MCF 10A (cell line): Measurements from ENCODE around the gene NECAB2. TPM values are rescaled to one million over a fixed set of nuclear protein-coding genes. Genes with fewer than 3 reads are reported as not detected.

Source experiments
- BruUV-seq: library from RNA; stranded (reverse); fragments of 400-500 nt; replicated peaks from 2 replicates; lab custom pipeline; 2021; lab: Mats Ljungman, UMichigan
- CTCF ChIA-PET: fragments of 300-600 bp; sonication (Branson Sonifier 250); formaldehyde crosslinking; extraction: SDS; loops from one replicate; lab custom pipeline; 2021; ENCODE audit warnings: antibody characterized with exemption, inconsistent platforms; lab: Yijun Ruan, JAX
- POLR2A ChIA-PET: fragments of 300-600, 350-650 bp; sonication (Branson Sonifier 250); formaldehyde crosslinking; extraction: SDS; loops from one replicate; lab custom pipeline; 2020; ENCODE audit warnings: antibody characterized with exemption, inconsistent platforms; lab: Yijun Ruan, JAX
- DNase-seq: peaks from one replicate; pipeline ENCODE4 v3.0.0-alpha.2; 2018; ENCODE audit not compliant: unreplicated experiment
- H3K27ac Mint-ChIP-seq: one replicate; pipeline ENCODE4 v1.8.0; 2022; ENCODE audit warnings: mild to moderate bottlenecking, low read depth, mixed read lengths; ENCODE audit not compliant: unreplicated experiment
- H3K27me3 Mint-ChIP-seq: one replicate; pipeline ENCODE4 v1.8.0; 2022; ENCODE audit warnings: mixed read lengths; ENCODE audit not compliant: insufficient read depth, unreplicated experiment
- H3K36me3 Mint-ChIP-seq: one replicate; pipeline ENCODE4 v1.8.0; 2022; ENCODE audit warnings: mild to moderate bottlenecking, moderate library complexity, mixed read lengths; ENCODE audit not compliant: insufficient read depth, unreplicated experiment
- H3K4me1 Mint-ChIP-seq: one replicate; pipeline ENCODE4 v1.8.0; 2022; ENCODE audit warnings: mixed read lengths; ENCODE audit not compliant: insufficient read depth, unreplicated experiment
- H3K4me3 Mint-ChIP-seq: one replicate; pipeline ENCODE4 v1.8.0; 2022; ENCODE audit warnings: mild to moderate bottlenecking, moderate library complexity, mixed read lengths; ENCODE audit not compliant: unreplicated experiment
- H3K9me3 Mint-ChIP-seq: one replicate; pipeline ENCODE4 v1.8.0; 2022; ENCODE audit warnings: mixed read lengths; ENCODE audit not compliant: unreplicated experiment
- intact Hi-C: fragments of 100-400 bp; cut with micrococcal nuclease; formaldehyde crosslinking; loops from 2 replicates; pipeline ENCODE4 v1.14.1; 2022
- total RNA-seq: library from RNA; stranded (reverse); gene quantifications from 2 replicates; pipeline ENCODE4 v1.2.3, GENCODE V29; 2022
- TF ChIP-seq, protein P1 (sequence below): fragments of 200-600 bp; IDR thresholded peaks from one replicate; pipeline ENCODE4 v1.8.0; 2022; ENCODE audit warnings: antibody characterized with exemption, mild to moderate bottlenecking; ENCODE audit not compliant: unreplicated experiment

Gene NECAB2
- total RNA-seq, 1 experiment from 2014 or later = 2.3 TPM

DNA sequence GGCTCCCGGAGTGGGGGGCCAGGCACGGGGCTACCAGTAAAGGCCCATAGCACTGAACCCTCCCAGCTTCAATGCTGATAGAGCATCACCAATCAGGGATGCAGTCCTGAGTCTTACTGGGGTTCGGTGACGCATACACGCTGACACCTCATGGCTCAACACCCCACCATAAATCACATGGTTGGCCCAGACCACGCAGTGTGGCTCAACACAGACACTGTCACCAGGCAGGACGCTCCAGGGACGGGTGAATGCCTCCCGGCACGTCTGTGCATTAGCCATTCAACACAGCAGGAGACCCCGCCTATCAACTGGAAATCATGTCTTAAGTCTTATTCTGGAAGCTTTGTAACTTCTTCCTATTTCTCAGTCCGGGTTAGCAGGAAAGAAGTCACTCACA, 35.0 kb downstream of the NECAB2 start:
- ChIA-PET POLR2A (no interaction called here), CTCF (interaction anchor here (1.6 kb wide), 1 partner anchor 75 kb away, joined by 3 read pairs; no protein-coding TSS in a partner anchor)
- DNase-seq = no peak
- Mint-ChIP-seq H3K36me3 (no peaks in the 10 kb centered on the region), H3K9me3 (no peaks in the 10 kb centered on the region), H3K4me3 (no peak overlapping the region), H3K4me1 (no peaks in the 10 kb centered on the region), H3K27me3 (peaks cover 18% of the 10 kb centered on the region), H3K27ac (no peak overlapping the region)
- intact Hi-C loops = no loop called here
- TF ChIP-seq, protein P1, sequence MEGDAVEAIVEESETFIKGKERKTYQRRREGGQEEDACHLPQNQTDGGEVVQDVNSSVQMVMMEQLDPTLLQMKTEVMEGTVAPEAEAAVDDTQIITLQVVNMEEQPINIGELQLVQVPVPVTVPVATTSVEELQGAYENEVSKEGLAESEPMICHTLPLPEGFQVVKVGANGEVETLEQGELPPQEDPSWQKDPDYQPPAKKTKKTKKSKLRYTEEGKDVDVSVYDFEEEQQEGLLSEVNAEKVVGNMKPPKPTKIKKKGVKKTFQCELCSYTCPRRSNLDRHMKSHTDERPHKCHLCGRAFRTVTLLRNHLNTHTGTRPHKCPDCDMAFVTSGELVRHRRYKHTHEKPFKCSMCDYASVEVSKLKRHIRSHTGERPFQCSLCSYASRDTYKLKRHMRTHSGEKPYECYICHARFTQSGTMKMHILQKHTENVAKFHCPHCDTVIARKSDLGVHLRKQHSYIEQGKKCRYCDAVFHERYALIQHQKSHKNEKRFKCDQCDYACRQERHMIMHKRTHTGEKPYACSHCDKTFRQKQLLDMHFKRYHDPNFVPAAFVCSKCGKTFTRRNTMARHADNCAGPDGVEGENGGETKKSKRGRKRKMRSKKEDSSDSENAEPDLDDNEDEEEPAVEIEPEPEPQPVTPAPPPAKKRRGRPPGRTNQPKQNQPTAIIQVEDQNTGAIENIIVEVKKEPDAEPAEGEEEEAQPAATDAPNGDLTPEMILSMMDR = no peak
- no TSS peak for BruUV-seq

DNA sequence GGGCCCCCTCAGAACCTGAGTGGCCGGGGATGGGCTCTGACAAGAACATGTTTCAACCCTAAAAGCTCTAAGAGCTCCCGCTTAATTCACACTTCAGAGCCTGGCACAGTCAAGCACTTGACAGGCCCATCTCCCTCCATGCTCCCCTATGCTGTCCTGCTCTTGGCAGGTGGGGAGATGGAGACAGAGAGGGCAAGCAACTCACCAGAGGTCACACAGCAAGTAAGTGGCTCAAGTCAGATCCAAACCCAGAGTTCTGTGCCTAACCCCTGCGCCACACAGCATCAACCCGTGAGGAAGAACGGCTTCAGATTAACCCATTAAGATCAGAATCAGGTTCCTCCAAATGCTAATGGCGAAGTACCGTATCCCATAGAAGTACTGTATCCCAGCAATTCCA, 36.4 kb downstream of the NECAB2 start:
- H3K27ac Mint-ChIP-seq = no peak overlapping the region
- TF ChIP-seq, protein P1 = no peak
- H3K36me3 Mint-ChIP-seq = no peaks in the 10 kb centered on the region
- ChIA-PET CTCF (no interaction called here), POLR2A (no interaction called here)
- DNase-seq = no peak
- BruUV-seq = no TSS peak
- peaks cover 18% of the 10 kb centered on the region for H3K27me3 Mint-ChIP-seq
- no peaks in the 10 kb centered on the region for H3K9me3 Mint-ChIP-seq
- H3K4me1 Mint-ChIP-seq = no peaks in the 10 kb centered on the region
- intact Hi-C loops = no loop called here
- H3K4me3 Mint-ChIP-seq = no peak overlapping the region

DNA sequence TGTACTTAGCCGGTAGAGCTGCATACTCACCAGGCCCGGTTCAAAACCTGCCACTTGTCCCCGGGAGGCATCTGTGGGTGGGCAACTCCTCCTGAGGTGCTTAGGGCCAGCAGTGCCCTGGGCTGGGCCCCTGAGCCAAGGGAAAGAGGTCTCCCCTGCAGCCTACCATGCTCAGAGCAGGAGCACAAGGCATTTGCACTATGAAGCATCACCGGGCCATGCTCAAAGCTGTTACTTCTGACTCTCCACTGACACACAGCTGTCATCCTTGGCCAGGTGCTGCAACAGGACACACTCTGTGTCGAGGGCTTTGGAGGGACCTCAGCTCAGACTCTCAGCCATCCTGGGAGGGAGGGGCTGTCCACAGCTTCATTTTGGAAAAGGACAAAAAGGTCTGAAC, 37.3 kb downstream of the NECAB2 start:
- Mint-ChIP-seq H3K4me1 (no peaks in the 10 kb centered on the region), H3K27me3 (peaks cover 18% of the 10 kb centered on the region), H3K27ac (no peak overlapping the region), H3K36me3 (peaks cover 5% of the 10 kb centered on the region), H3K4me3 (no peak overlapping the region), H3K9me3 (no peaks in the 10 kb centered on the region)
- TF ChIP-seq, protein P1 = no peak
- intact Hi-C loops = no loop called here
- BruUV-seq = no TSS peak
- ChIA-PET CTCF (no interaction called here), POLR2A (interaction anchor here (0.9 kb wide), 1 partner anchor 10 kb away, joined by 3 read pairs; no protein-coding TSS in a partner anchor)
- no peak for DNase-seq

DNA sequence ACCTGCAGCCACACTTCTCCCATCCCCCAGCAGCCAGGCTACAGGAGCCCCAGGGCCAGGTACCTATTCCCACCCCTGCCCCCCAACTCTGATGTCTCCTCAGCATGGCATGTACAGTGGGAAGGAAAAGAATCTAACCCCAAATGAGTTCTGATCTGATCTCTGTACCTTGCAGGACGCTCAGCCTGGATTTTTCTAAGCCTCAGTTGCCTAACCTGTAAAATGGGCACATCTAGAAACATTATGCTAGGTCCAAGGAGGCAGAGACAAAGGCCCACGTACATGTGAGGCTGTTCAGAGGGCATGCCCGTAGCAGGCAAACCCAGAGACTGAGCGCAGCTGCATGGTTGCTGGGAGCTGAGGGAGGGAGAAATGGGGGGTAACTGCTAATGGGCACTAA, 39.5 kb downstream of the NECAB2 start:
- TF ChIP-seq, protein P1 = no peak
- no peak overlapping the region for H3K4me3 Mint-ChIP-seq
- H3K27ac Mint-ChIP-seq = no peak overlapping the region
- ChIA-PET POLR2A (no interaction called here), CTCF (interaction anchor here (0.6 kb wide), 1 partner anchor 35 kb away, joined by 3 read pairs; no protein-coding TSS in a partner anchor)
- H3K4me1 Mint-ChIP-seq = no peaks in the 10 kb centered on the region
- DNase-seq = no peak
- intact Hi-C loops = no loop called here
- peaks cover 18% of the 10 kb centered on the region for H3K27me3 Mint-ChIP-seq
- BruUV-seq = no TSS peak
- no peaks in the 10 kb centered on the region for H3K9me3 Mint-ChIP-seq
- peaks cover 6% of the 10 kb centered on the region for H3K36me3 Mint-ChIP-seq
